NT2/D1 (cell line): ENCODE results near the gene ZNF77.

Experiments used
- DNase-seq: peaks from one replicate; pipeline ENCODE4 v3.0.0-alpha.2; 2011; ENCODE audit warnings: low read depth, low spot score
- H3K27me3 ChIP-seq: 2 replicates; pipeline ENCODE4 v1.6.0; 2011; ENCODE audit warnings: mild to moderate bottlenecking; ENCODE audit not compliant: insufficient read length, insufficient read depth
- H3K36me3 ChIP-seq: 2 replicates; pipeline ENCODE4 v1.6.1; 2011; ENCODE audit warnings: mild to moderate bottlenecking, low read length, mixed read lengths; ENCODE audit not compliant: insufficient read depth, insufficient read length
- H3K4me1 ChIP-seq: 2 replicates; pipeline ENCODE4 v1.5.1; 2011; ENCODE audit not compliant: insufficient read depth, insufficient read length
- H3K4me3 ChIP-seq: 2 replicates; pipeline ENCODE4 v1.5.1; 2011; ENCODE audit warnings: low read depth; ENCODE audit not compliant: insufficient read length
- H3K9ac ChIP-seq: 2 replicates; pipeline ENCODE4 v1.6.0; 2011; ENCODE audit warnings: low read depth; ENCODE audit not compliant: insufficient read length
- H3K9me3 ChIP-seq: 2 replicates; pipeline ENCODE4 v1.5.1; 2011; ENCODE audit warnings: mild to moderate bottlenecking, low read length; ENCODE audit not compliant: insufficient read depth
- SUZ12 ChIP-seq: IDR thresholded peaks from 2 replicates; pipeline ENCODE4 v1.6.1; 2011; ENCODE audit not compliant: insufficient read length, insufficient read depth; ENCODE audit errors: extremely low read depth
- YY1 ChIP-seq: IDR thresholded peaks from 2 replicates; pipeline ENCODE4 v1.6.1; 2011; ENCODE audit not compliant: insufficient read length, insufficient read depth
- ZNF274 ChIP-seq: IDR thresholded peaks from 2 replicates; pipeline ENCODE4 v1.6.1; 2011; ENCODE audit warnings: mild to moderate bottlenecking, low read depth, low read length

ZNF77 gene

GRCh38 chr19:2927032-2927430, 17.7 kb downstream of the ZNF77 start:
- DNase-seq: no peak
- H3K9me3 ChIP-seq: peaks cover 11% of the 10 kb centered on the region; the same call in 1 of the 2 replicates
- H3K36me3 ChIP-seq: peaks cover 8% of the 10 kb centered on the region
- no peaks in the 10 kb centered on the region for H3K27me3 ChIP-seq
- TF ChIP-seq SUZ12 (no peak), ZNF274 (no peak), YY1 (no peak)
- H3K4me1 ChIP-seq: peaks cover 3% of the 10 kb centered on the region
- no peak overlapping the region for H3K9ac ChIP-seq
- no peak overlapping the region for H3K4me3 ChIP-seq

GRCh38 chr19:2926341-2927031, 18.3 kb downstream of the ZNF77 start:
- H3K4me3 ChIP-seq: no peak overlapping the region
- no peak for TF ChIP-seq SUZ12
- no peak for TF ChIP-seq YY1
- TF ChIP-seq ZNF274: no peak
- DNase-seq: no peak
- H3K4me1 ChIP-seq: peaks cover 3% of the 10 kb centered on the region
- peaks cover 7% of the 10 kb centered on the region; the same call in 1 of the 2 replicates for H3K9me3 ChIP-seq
- no peak overlapping the region for H3K9ac ChIP-seq
- H3K36me3 ChIP-seq: peaks cover 7% of the 10 kb centered on the region
- H3K27me3 ChIP-seq: no peaks in the 10 kb centered on the region

- peaks cover 3% of the 10 kb centered on the region for H3K4me1 ChIP-seq
- no peak for DNase-seq
- no peaks in the 10 kb centered on the region for H3K27me3 ChIP-seq
- no peak overlapping the region for H3K4me3 ChIP-seq
- H3K9ac ChIP-seq: no peak overlapping the region
- H3K36me3 ChIP-seq: peaks cover 13% of the 10 kb centered on the region
- no peaks in the 10 kb centered on the region for H3K9me3 ChIP-seq
- TF ChIP-seq SUZ12: no peak
- TF ChIP-seq ZNF274: no peak
- TF ChIP-seq YY1: no peak
These were observed 21.3 kb downstream of the ZNF77 start for GRCh38 chr19:2923510-2923909.

GRCh38 chr19:2922987-2923386, 21.8 kb downstream of the ZNF77 start:
- Histone ChIP-seq H3K9ac (no peak overlapping the region), H3K9me3 (peaks cover 4% of the 10 kb centered on the region), H3K4me3 (no peak overlapping the region), H3K36me3 (peaks cover 14% of the 10 kb centered on the region), H3K27me3 (no peaks in the 10 kb centered on the region), H3K4me1 (peaks cover 3% of the 10 kb centered on the region)
- TF ChIP-seq SUZ12 (no peak), YY1 (no peak), ZNF274 (no peak)
- no peak for DNase-seq

GRCh38 chr19:2917275-2918184, 27.2 kb downstream of the ZNF77 start:
- TF ChIP-seq ZNF274: peak; percentile 61
- no peak for TF ChIP-seq SUZ12
- no peak for TF ChIP-seq YY1
- Histone ChIP-seq H3K4me1 (no peaks in the 10 kb centered on the region), H3K9me3 (peaks cover 20% of the 10 kb centered on the region), H3K9ac (no peak overlapping the region), H3K4me3 (no peak overlapping the region), H3K36me3 (peaks cover 32% of the 10 kb centered on the region), H3K27me3 (no peaks in the 10 kb centered on the region)
- DNase-seq: no peak

- H3K9me3 ChIP-seq: peaks cover 17% of the 10 kb centered on the region
- H3K9ac ChIP-seq: no peak overlapping the region
- peaks cover 17% of the 10 kb centered on the region for H3K36me3 ChIP-seq
- no peaks in the 10 kb centered on the region for H3K27me3 ChIP-seq
- H3K4me3 ChIP-seq: no peak overlapping the region
- no peak for DNase-seq
- no peaks in the 10 kb centered on the region for H3K4me1 ChIP-seq
- TF ChIP-seq ZNF274: no peak
- no peak for TF ChIP-seq SUZ12
- TF ChIP-seq YY1: no peak
These were observed 32.5 kb downstream of the ZNF77 start for GRCh38 chr19:2912306-2912705.

GRCh38 chr19:2906631-2907195, 38.1 kb downstream of the ZNF77 start:
- TF ChIP-seq YY1: no peak
- Histone ChIP-seq H3K27me3 (no peaks in the 10 kb centered on the region), H3K9me3 (no peaks in the 10 kb centered on the region), H3K4me1 (peaks cover 5% of the 10 kb centered on the region), H3K4me3 (no peak overlapping the region), H3K36me3 (peaks cover 2% of the 10 kb centered on the region), H3K9ac (peak overlapping the region; percentile 33)
- no peak for DNase-seq
